ENCODE results near the gene CWH43. TPM values are rescaled to one million over a fixed set of nuclear protein-coding genes. Genes with fewer than 3 reads are reported as not detected.
A peak's percentile ranks its signal among the peaks of the same experiment; 100 is the strongest.

The CWH43 gene
- total RNA-seq, 1 experiment from 2014 or later, result not detected

DNA sequence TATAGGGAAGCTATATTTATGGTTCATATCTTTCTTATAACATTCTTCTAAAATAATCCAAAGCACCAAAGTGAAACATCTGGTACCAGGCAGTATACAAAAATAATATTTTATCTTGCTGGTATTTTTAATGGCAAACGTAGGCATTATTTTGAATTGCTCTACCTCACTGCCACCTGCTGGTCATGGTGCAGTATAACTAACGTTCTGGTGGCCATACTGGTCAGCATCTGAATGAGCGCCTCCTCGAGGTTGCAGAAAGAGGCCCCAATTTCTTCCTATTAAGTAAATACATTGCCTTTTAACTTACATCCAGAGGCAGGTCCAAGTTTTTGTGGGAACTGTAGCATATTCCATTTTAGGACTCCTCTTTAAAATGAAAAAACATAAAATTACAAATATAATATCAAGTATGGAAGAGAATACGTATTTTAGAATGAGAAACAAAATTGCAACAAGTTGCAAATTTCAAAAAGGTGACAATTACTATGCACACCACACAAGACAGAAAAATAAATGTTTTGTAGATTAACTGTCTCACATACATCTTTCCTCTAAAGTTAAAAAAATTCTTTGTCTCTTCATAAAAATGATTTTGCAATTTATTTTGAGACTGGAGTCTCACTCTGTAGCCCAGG, 22.9 kb upstream of the CWH43 start:
- no peak overlapping the region for H3K4me2 ChIP-seq (ENCODE audit: low read depth, low read length, poor library complexity, severe bottlenecking)
- no peaks in the 10 kb centered on the region for H4K20me1 ChIP-seq (ENCODE audit: insufficient read depth, low read depth, low read length)
- no peak overlapping the region for H3K9ac ChIP-seq (ENCODE audit: low read length)
- no peak overlapping the region for H2AFZ ChIP-seq (ENCODE audit: low read length)
- H3K79me2 ChIP-seq (ENCODE audit: low read length), result no peaks in the 10 kb centered on the region
- no peaks in the 10 kb centered on the region for H3K9me3 ChIP-seq (ENCODE audit: low read length)
- no peak overlapping the region for H3K4me3 ChIP-seq (ENCODE audit: low read length)
- no peaks in the 10 kb centered on the region for H3K36me3 ChIP-seq (ENCODE audit: insufficient read depth, low read length)
- no peaks in the 10 kb centered on the region for H3K9me2 ChIP-seq (replicated peaks; ENCODE audit: insufficient read depth, low read length)
- no peaks in the 10 kb centered on the region for H3K27me3 ChIP-seq (ENCODE audit: low read length)
- peak; percentile 92 for DNase-seq
- no peak overlapping the region for H3K27ac ChIP-seq (ENCODE audit: low read length)
- peaks cover 57% of the 10 kb centered on the region for H3K4me1 ChIP-seq (ENCODE audit: low read length)

DNA sequence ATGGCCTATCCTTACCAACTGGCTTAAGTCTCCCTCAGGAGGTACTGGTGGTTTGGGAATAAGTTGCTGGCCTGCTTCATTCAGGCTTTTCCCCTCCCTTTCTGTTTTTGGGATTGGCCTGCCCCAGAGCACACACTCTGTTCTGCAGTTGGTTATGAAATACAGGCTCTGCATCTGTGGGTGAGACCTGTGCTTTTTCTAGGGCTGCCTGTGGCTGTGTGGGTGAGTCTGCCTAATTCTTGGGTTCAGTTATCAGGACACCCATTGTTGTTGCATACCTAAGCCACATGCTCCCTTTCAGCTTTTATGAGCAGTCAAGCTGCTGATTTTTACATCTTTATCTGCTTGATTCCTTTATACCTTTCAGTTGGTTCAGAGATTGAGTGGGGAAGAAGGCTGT, 19.0 kb upstream of the CWH43 start:
- peak overlapping the region; percentile 79 for H3K27ac ChIP-seq (ENCODE audit: low read length)
- H3K9me2 ChIP-seq (replicated peaks; ENCODE audit: insufficient read depth, low read length), result no peaks in the 10 kb centered on the region
- no peak for DNase-seq
- no peaks in the 10 kb centered on the region for H3K27me3 ChIP-seq (ENCODE audit: low read length)
- H3K4me2 ChIP-seq (ENCODE audit: low read depth, low read length, poor library complexity, severe bottlenecking), result peak overlapping the region; percentile 66
- no peaks in the 10 kb centered on the region for H4K20me1 ChIP-seq (ENCODE audit: insufficient read depth, low read depth, low read length)
- no peak overlapping the region for H2AFZ ChIP-seq (ENCODE audit: low read length)
- peak overlapping the region; percentile 30; the same call in 1 of the 2 replicates for H3K9ac ChIP-seq (ENCODE audit: low read length)
- H3K79me2 ChIP-seq (ENCODE audit: low read length), result no peaks in the 10 kb centered on the region
- H3K9me3 ChIP-seq (ENCODE audit: low read length), result no peaks in the 10 kb centered on the region
- H3K4me3 ChIP-seq (ENCODE audit: low read length), result peak overlapping the region; percentile 18; the same call in 1 of the 2 replicates
- H3K36me3 ChIP-seq (ENCODE audit: insufficient read depth, low read length), result no peaks in the 10 kb centered on the region
- H3K4me1 ChIP-seq (ENCODE audit: low read length), result peaks cover 50% of the 10 kb centered on the region

DNA sequence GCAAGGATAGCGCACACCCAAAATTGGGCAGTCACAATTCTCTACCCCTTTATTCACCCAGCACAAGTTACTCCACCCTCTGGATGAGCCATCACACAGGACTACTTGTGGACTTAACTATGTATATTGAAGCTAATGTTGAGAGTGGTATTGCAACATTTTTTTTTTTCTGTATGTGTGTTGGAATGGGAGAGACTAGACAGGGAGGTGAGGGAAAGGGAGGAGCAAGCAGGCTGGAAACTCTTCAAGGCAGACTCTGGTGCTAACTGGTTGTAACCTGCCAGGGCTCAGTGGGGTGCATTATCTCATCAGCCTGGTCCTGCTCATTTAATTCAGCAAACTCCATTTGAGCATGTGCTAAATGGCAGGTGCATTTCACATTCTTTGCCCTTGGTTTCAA, 18.4 kb upstream of the CWH43 start:
- H4K20me1 ChIP-seq (ENCODE audit: insufficient read depth, low read depth, low read length), result no peaks in the 10 kb centered on the region
- H3K36me3 ChIP-seq (ENCODE audit: insufficient read depth, low read length), result no peaks in the 10 kb centered on the region
- H3K79me2 ChIP-seq (ENCODE audit: low read length), result no peaks in the 10 kb centered on the region
- H3K4me1 ChIP-seq (ENCODE audit: low read length), result peaks cover 49% of the 10 kb centered on the region
- H3K27me3 ChIP-seq (ENCODE audit: low read length), result no peaks in the 10 kb centered on the region
- H3K9ac ChIP-seq (ENCODE audit: low read length), result peak overlapping the region; percentile 30; the same call in 1 of the 2 replicates
- no peak overlapping the region for H2AFZ ChIP-seq (ENCODE audit: low read length)
- no peaks in the 10 kb centered on the region for H3K9me2 ChIP-seq (replicated peaks; ENCODE audit: insufficient read depth, low read length)
- no peaks in the 10 kb centered on the region for H3K9me3 ChIP-seq (ENCODE audit: low read length)
- H3K27ac ChIP-seq (ENCODE audit: low read length), result peak overlapping the region; percentile 79
- DNase-seq, result no peak
- H3K4me2 ChIP-seq (ENCODE audit: low read depth, low read length, poor library complexity, severe bottlenecking), result peak overlapping the region; percentile 66
- no peak overlapping the region for H3K4me3 ChIP-seq (ENCODE audit: low read length)

DNA sequence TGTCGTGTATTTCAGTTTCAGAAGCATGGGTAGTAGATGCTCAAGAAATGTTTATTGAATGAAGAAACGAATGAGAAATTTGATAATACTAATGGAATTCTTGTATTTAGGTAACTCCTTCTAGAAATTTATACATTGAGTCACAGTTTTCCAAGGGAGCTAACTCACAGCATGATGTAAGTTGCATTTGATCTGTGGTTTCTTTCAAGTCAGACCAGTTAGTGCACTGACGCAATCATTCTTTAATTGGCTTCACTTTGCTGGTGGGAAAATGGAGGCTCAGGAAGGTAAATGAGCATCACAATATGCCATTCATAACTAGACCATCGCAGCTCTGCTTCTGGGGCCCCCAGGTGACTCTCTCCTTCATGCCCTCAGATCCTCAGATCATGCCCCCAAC, 17.3 kb upstream of the CWH43 start:
- Histone ChIP-seq H2AFZ (ENCODE audit: low read length) (no peak overlapping the region), H3K4me3 (ENCODE audit: low read length) (no peak overlapping the region), H3K27ac (ENCODE audit: low read length) (no peak overlapping the region), H3K4me1 (ENCODE audit: low read length) (peaks cover 45% of the 10 kb centered on the region), H3K36me3 (ENCODE audit: insufficient read depth, low read length) (no peaks in the 10 kb centered on the region), H3K9me2 (replicated peaks; ENCODE audit: insufficient read depth, low read length) (no peaks in the 10 kb centered on the region), H4K20me1 (ENCODE audit: insufficient read depth, low read depth, low read length) (no peaks in the 10 kb centered on the region), H3K9ac (ENCODE audit: low read length) (no peak overlapping the region), H3K27me3 (ENCODE audit: low read length) (no peaks in the 10 kb centered on the region), H3K79me2 (ENCODE audit: low read length) (no peaks in the 10 kb centered on the region), H3K9me3 (ENCODE audit: low read length) (no peaks in the 10 kb centered on the region), H3K4me2 (ENCODE audit: low read depth, low read length, poor library complexity, severe bottlenecking) (no peak overlapping the region)
- DNase-seq, result no peak

DNA sequence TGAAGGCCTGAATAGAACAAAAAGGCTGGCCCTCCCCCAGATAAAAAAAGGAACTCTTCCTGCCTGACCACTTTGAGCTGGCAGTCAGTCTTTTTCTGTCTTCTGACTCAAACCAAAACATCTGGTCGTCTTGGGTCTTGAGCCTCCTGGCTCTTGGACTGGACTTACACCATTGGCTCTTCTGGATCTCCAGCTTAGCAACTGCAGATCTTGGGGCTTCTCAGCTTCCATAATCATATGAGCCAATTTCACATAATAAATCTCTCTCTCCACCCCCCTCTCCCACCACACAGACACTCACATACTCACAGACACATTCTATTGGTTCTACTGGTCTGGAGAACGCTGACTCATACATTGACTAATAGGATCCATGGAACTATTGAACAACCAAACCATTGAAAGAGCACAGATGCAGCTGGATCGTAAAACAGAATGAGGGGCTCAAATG, 15.6 kb upstream of the CWH43 start:
- Histone ChIP-seq H3K36me3 (ENCODE audit: insufficient read depth, low read length) (no peaks in the 10 kb centered on the region), H4K20me1 (ENCODE audit: insufficient read depth, low read depth, low read length) (no peaks in the 10 kb centered on the region), H3K27me3 (ENCODE audit: low read length) (no peaks in the 10 kb centered on the region), H3K4me3 (ENCODE audit: low read length) (no peak overlapping the region), H3K9me2 (replicated peaks; ENCODE audit: insufficient read depth, low read length) (no peaks in the 10 kb centered on the region), H3K79me2 (ENCODE audit: low read length) (no peaks in the 10 kb centered on the region), H3K27ac (ENCODE audit: low read length) (no peak overlapping the region), H3K4me1 (ENCODE audit: low read length) (peaks cover 32% of the 10 kb centered on the region), H3K9ac (ENCODE audit: low read length) (no peak overlapping the region), H3K9me3 (ENCODE audit: low read length) (no peaks in the 10 kb centered on the region), H3K4me2 (ENCODE audit: low read depth, low read length, poor library complexity, severe bottlenecking) (no peak overlapping the region), H2AFZ (ENCODE audit: low read length) (no peak overlapping the region)
- no peak for DNase-seq

DNA sequence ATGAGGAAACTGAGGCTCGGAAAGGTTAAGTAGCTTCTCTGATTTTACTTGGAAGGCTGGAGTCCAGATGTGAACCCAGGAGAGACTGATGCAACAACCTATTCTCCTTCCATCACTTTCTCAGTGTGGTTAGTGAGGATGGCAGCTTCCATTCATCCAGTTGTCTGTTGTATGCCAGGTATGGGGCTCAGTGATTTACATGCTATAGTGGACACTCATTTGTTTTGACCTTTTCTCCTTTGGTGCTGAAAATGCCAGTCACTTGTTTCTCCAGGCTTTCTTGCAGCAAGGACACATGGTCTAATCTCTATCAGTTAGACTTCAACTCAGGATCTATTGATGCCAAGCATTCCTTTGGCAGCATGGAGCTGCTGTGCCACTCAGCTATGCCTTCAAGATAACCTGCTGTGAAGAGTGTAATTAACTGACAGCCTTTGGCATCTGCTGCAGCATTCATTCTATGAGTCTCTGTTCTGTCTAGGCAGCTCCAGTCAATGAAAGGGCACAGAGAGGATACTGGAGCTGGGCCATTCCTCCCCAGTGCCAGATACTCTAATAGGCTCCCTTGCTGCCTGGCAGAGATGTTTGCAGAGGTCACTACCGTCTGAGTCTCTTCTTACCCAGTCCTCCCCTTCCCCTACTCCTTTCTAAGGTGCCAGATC, 11.0 kb upstream of the CWH43 start:
- Histone ChIP-seq H2AFZ (ENCODE audit: low read length) (no peak overlapping the region), H3K9me2 (replicated peaks; ENCODE audit: insufficient read depth, low read length) (no peaks in the 10 kb centered on the region), H4K20me1 (ENCODE audit: insufficient read depth, low read depth, low read length) (no peaks in the 10 kb centered on the region), H3K27ac (ENCODE audit: low read length) (no peak overlapping the region), H3K27me3 (ENCODE audit: low read length) (no peaks in the 10 kb centered on the region), H3K4me1 (ENCODE audit: low read length) (peaks cover 36% of the 10 kb centered on the region), H3K4me3 (ENCODE audit: low read length) (no peak overlapping the region), H3K9ac (ENCODE audit: low read length) (no peak overlapping the region), H3K79me2 (ENCODE audit: low read length) (no peaks in the 10 kb centered on the region), H3K4me2 (ENCODE audit: low read depth, low read length, poor library complexity, severe bottlenecking) (no peak overlapping the region), H3K9me3 (ENCODE audit: low read length) (no peaks in the 10 kb centered on the region), H3K36me3 (ENCODE audit: insufficient read depth, low read length) (no peaks in the 10 kb centered on the region)
- no peak for DNase-seq

DNA sequence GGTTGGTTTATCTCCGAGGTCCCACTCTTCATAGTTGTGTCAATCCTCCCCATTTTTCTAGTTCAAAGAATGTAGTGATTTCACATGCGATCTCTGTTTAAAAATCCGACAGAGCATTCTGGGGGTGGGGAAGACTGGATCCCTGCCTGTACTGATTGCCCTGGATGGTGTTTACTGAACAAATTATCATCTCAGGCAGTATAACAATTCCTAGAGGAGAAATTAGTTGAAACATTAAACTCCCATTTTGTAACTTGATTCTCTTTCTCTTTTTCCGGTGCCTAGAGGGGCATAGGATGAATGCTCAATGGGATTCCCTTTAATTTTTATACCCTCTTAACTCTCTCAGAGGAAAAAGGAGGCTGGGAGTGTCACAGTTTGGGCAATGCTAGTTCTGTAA, 10.0 kb upstream of the CWH43 start:
- H3K27me3 ChIP-seq (ENCODE audit: low read length), result no peaks in the 10 kb centered on the region
- H2AFZ ChIP-seq (ENCODE audit: low read length), result no peak overlapping the region
- H3K36me3 ChIP-seq (ENCODE audit: insufficient read depth, low read length), result no peaks in the 10 kb centered on the region
- H3K4me3 ChIP-seq (ENCODE audit: low read length), result no peak overlapping the region
- no peak overlapping the region for H3K4me2 ChIP-seq (ENCODE audit: low read depth, low read length, poor library complexity, severe bottlenecking)
- no peak overlapping the region for H3K9ac ChIP-seq (ENCODE audit: low read length)
- H3K9me2 ChIP-seq (replicated peaks; ENCODE audit: insufficient read depth, low read length), result no peaks in the 10 kb centered on the region
- H3K27ac ChIP-seq (ENCODE audit: low read length), result no peak overlapping the region
- H4K20me1 ChIP-seq (ENCODE audit: insufficient read depth, low read depth, low read length), result no peaks in the 10 kb centered on the region
- DNase-seq, result no peak
- H3K9me3 ChIP-seq (ENCODE audit: low read length), result no peaks in the 10 kb centered on the region
- H3K79me2 ChIP-seq (ENCODE audit: low read length), result no peaks in the 10 kb centered on the region
- peaks cover 38% of the 10 kb centered on the region for H3K4me1 ChIP-seq (ENCODE audit: low read length)

DNA sequence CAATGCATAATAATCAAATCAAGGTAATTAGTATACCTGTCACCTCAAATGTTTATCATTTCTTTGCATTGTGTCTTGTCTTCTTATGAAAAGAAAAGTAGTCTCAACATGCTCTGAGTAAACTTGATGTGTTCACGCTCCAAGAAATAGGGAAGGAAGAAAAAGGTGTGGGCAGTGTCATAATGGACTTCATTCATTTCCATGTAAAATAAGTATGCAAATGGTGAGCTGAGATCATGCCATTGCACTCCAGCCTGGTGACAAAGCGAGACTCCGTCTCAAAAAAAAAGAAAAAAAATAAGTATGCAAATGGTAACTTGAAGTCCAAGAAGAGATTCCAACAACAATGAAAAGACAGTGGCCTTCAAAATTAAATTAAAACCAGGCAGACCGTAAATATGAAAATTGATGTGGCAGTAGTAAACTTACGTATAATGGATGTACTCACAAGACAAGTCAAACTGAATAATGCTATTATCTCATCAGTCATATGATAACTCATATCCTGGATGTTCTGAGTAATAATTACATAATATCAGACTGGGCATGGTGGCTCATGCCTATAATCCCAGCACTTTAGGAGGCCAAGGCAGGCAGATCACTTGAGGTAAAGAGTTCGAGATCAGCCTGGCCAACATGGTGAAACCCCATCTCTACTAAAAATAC, 6.0 kb upstream of the CWH43 start:
- H3K9ac ChIP-seq (ENCODE audit: low read length), result no peak overlapping the region
- H3K4me2 ChIP-seq (ENCODE audit: low read depth, low read length, poor library complexity, severe bottlenecking), result peak overlapping the region; percentile 59
- no peak for DNase-seq
- peaks cover 38% of the 10 kb centered on the region for H3K4me1 ChIP-seq (ENCODE audit: low read length)
- no peak overlapping the region for H2AFZ ChIP-seq (ENCODE audit: low read length)
- H3K79me2 ChIP-seq (ENCODE audit: low read length), result no peaks in the 10 kb centered on the region
- no peak overlapping the region for H3K27ac ChIP-seq (ENCODE audit: low read length)
- no peaks in the 10 kb centered on the region for H3K36me3 ChIP-seq (ENCODE audit: insufficient read depth, low read length)
- no peaks in the 10 kb centered on the region for H4K20me1 ChIP-seq (ENCODE audit: insufficient read depth, low read depth, low read length)
- no peaks in the 10 kb centered on the region for H3K9me2 ChIP-seq (replicated peaks; ENCODE audit: insufficient read depth, low read length)
- H3K4me3 ChIP-seq (ENCODE audit: low read length), result no peak overlapping the region
- no peaks in the 10 kb centered on the region for H3K9me3 ChIP-seq (ENCODE audit: low read length)
- no peaks in the 10 kb centered on the region for H3K27me3 ChIP-seq (ENCODE audit: low read length)

All from Karpas-422 (cell line).